Measurements from ENCODE around the gene PILRA. TPM values are rescaled to one million over a fixed set of nuclear protein-coding genes. Genes with fewer than 3 reads are reported as not detected.

PILRA gene
- total and polyA plus RNA-seq, 10 of the 15 experiments (the other 5 are each of a cell fraction or from before 2014, with no cell fraction given) = 6.6 to 43.3 (median 11.5) TPM

GRCh38 chr7:100429637-100430492, 56.6 kb downstream of the PILRA start, which contains the start of gene MEPCE:
MEPCE (plus strand) TSS chr7:100429831; CDS start chr7:100430019, 188 bp downstream.
- Histone ChIP-seq H3K4me2 (ENCODE audit: control insufficient read depth, insufficient read depth) (peak within 1 kb of the TSS; percentile 97), H3K79me2 (ENCODE audit: control insufficient read depth, insufficient read depth, low read length) (peaks cover 40% of the 10 kb centered on the region), H2AFZ (ENCODE audit: control insufficient read depth, low read depth, low read length) (peak within 1 kb of the TSS; percentile 42; the same call in 1 of the 2 replicates), H3K27me3 (replicated peaks in 1 of 2; ENCODE audit: control insufficient read depth in 2 of 2, insufficient read depth in 2 of 2, low read length in 1 of 2) (no peaks in the 10 kb centered on the region), H3K9me3 (replicated peaks; ENCODE audit: control insufficient read depth, insufficient read depth, low read length) (no peaks in the 10 kb centered on the region), H3K4me1 (ENCODE audit: control insufficient read depth, insufficient read depth, low read length) (peaks cover 28% of the 10 kb centered on the region), H3K9ac (ENCODE audit: control insufficient read depth, insufficient read depth, low read length) (peak within 1 kb of the TSS; percentile 98), H3K27ac (ENCODE audit: control insufficient read depth, insufficient read depth) (peak within 1 kb of the TSS; percentile 99), H3K36me3 (ENCODE audit: control insufficient read depth in 2 of 2, insufficient read depth in 2 of 2, low read length in 1 of 2) (peaks cover 2 to 14% of the 10 kb centered on the region in 2 experiments; a peak in 3 of 4 replicates), H3K4me3 (peak within 1 kb of the TSS; percentile 74), H4K20me1 (ENCODE audit: control insufficient read depth, insufficient read depth) (no peaks in the 10 kb centered on the region)
- ATAC-seq (peak; percentile 69), DNase-seq (ENCODE audit: low read depth, low spot score) (peak; percentile 68), FAIRE-seq (peak; percentile 73)
- ChIA-PET CTCF (interaction anchor here (0.6 to 1.6 kb wide), 10 partner anchors 12 to 343 kb away, joined by 3 to 8 read pairs (median 4); partner anchors contain the start of gene PILRB), RAD21 (ENCODE audit: unreplicated experiment) (interaction anchor here (0.7 to 3.1 kb wide), 17 partner anchors 10 to 347 kb away, joined by 3 to 25 read pairs (median 5); partner anchors contain the start of gene LAMTOR4), SMC1A (ENCODE audit: uncharacterized antibody, unreplicated experiment) (interaction anchor here (0.6 to 3.0 kb wide), 12 partner anchors 10 to 243 kb away, joined by 3 to 15 read pairs (median 3); no protein-coding TSS in a partner anchor), POLR2A (interaction anchor here (0.5 to 2.5 kb wide), 33 partner anchors 7 to 446 kb away, joined by 3 to 18 read pairs (median 6); partner anchors contain the start of genes FBXO24, LRCH4, MOSPD3 and POP7)
- 2% methylated on average over 74 of the region's 95 CpGs for WGBS (ENCODE audit: insufficient coverage, insufficient replicate concordance, low lambda C conversion rate, missing lambda C conversion rate)
- in situ Hi-C loops (cut with MboI) = no loop called here
- intact Hi-C loops (cut with micrococcal nuclease; ENCODE audit: unreplicated experiment) = loop anchor here (1.0 kb wide), 1 partner anchor 34 kb away; no protein-coding TSS in a partner anchor
- TSS peak; percentile 74 for BruUV-seq (replicated peaks)
- no peak for TF ChIP-seq JUND (IDR thresholded peaks at IDR 0.05; ENCODE audit: low read depth, low read length)
- no peak for TF ChIP-seq ASH2L (IDR thresholded peaks at IDR 0.05; ENCODE audit: borderline replicate concordance, low read depth)
- 0 out of 2 replicates have a peak, but pooled peaks have one; percentile 20 for TF ChIP-seq TARDBP (IDR thresholded peaks at IDR 0.05; ENCODE audit: borderline replicate concordance)
- peak; percentile 95 for TF ChIP-seq ZNF207 (IDR thresholded peaks at IDR 0.05; ENCODE audit: borderline replicate concordance)
- TF ChIP-seq IKZF1 (conservative IDR thresholded peaks at IDR 0.05) = peak; percentile 70
- 0 out of 2 replicates have a peak, but pooled peaks have one; percentile 27 for TF ChIP-seq TCF3 (IDR thresholded peaks at IDR 0.05; ENCODE audit: borderline replicate concordance, insufficient read depth, low read depth, low read length)
- no peak for TF ChIP-seq STAT3 (IDR thresholded peaks at IDR 0.05; ENCODE audit: low read depth, low read length)
- no peak for TF ChIP-seq EP300 (IDR thresholded peaks at IDR 0.05; ENCODE audit: borderline replicate concordance in 1 of 2, control insufficient read depth in 1 of 2, low read depth in 2 of 2, low read length in 2 of 2)
- no peak for TF ChIP-seq POLR2AphosphoS2 (IDR thresholded peaks at IDR 0.05; ENCODE audit: low read depth, low read length)
- TF ChIP-seq ATF3 (IDR thresholded peaks at IDR 0.05; ENCODE audit: borderline replicate concordance, extremely low read depth, low read depth, low read length) = no peak
- TF ChIP-seq POLR2AphosphoS5 (IDR thresholded peaks at IDR 0.05; ENCODE audit: low read length) = peak; percentile 37
- no peak for TF ChIP-seq IRF3 (IDR thresholded peaks at IDR 0.05)
- no peak for TF ChIP-seq SIX5 (IDR thresholded peaks at IDR 0.05; ENCODE audit: low read depth, low read length, severe bottlenecking)
- TF ChIP-seq SPI1 (IDR thresholded peaks at IDR 0.05; ENCODE audit: borderline replicate concordance, insufficient read depth, low read depth, low read length) = no peak
- TF ChIP-seq GABPA (IDR thresholded peaks at IDR 0.05; ENCODE audit: low read depth) = no peak
- no peak for TF ChIP-seq ZNF592 (IDR thresholded peaks at IDR 0.05)
- TF ChIP-seq POLR2A (IDR thresholded peaks at IDR 0.05; ENCODE audit: low read depth, low read length) = peak; percentile 69
